Adrenal gland (tissue), 12 donors: Measurements from ENCODE around the gene VPS8. TPM values are rescaled to one million over a fixed set of nuclear protein-coding genes. Genes with fewer than 3 reads are reported as not detected.

Experiments
- DNase-seq, 7 donors: peaks; one replicate each; pipeline ENCODE4 v3.0.0-alpha.2; 2019 to 2020
- H3K27ac ChIP-seq, 5 donors: fragments of 200-600 bp; sonication (generic) in 4 of 5; 1 replicate in 3 of 5; 2 replicates in 2 of 5; pipeline versions ENCODE4 v1.5.1 to v1.8.0; 2016 to 2020; ENCODE audit warnings: mild to moderate bottlenecking in 1 of 5
- H3K27me3 ChIP-seq: fragments of 200-600 bp; 2 replicates; pipeline ENCODE4 v1.8.0; 2021
- H3K36me3 ChIP-seq, 2 donors: fragments of 200-600 bp; replicated peaks in 1 of 2; 1 replicate in 1 of 2; 2 replicates in 1 of 2; pipeline versions ENCODE4 v1.5.1 to v1.8.0; 2018 to 2022
- H3K4me1 ChIP-seq, 2 donors: fragments of 200-600 bp; replicated peaks in 1 of 2; 1 replicate in 1 of 2; 2 replicates in 1 of 2; pipeline versions ENCODE4 v1.5.1 to v1.8.0; 2018 to 2021
- H3K4me3 ChIP-seq, 4 donors: fragments of 200-600 bp; sonication (generic) in 3 of 4; one replicate each; pipeline ENCODE4 v1.5.1; 2016 to 2018
- H3K9me3 ChIP-seq, 3 donors: fragments of 200-600 bp; sonication (generic) in 1 of 3; replicated peaks in 1 of 3; 1 replicate in 2 of 3; 2 replicates in 1 of 3; pipeline versions ENCODE4 v1.5.1 to v1.8.0; 2016 to 2021
- CTCF ChIP-seq, 6 experiments: fragments of 450-650 bp in 4 of 6; fragments of 200-600 bp in 2 of 6; sonication (generic) in 1 of 6; IDR thresholded peaks; 1 replicate in 5 of 6; 2 replicates in 1 of 6; pipeline versions ENCODE4 v1.5.1 to v1.8.0; 2016 to 2021; ENCODE audit warnings: antibody characterized with exemption in 6 of 6, mild to moderate bottlenecking in 2 of 6, moderate library complexity in 1 of 6
- POLR2A ChIP-seq, 2 donors: fragments of 450-650 bp; IDR thresholded peaks; one replicate each; pipeline ENCODE4 v1.6.1; 2017; ENCODE audit warnings: antibody characterized with exemption in 2 of 2, mild to moderate bottlenecking in 2 of 2, moderate library complexity in 1 of 2
- WGBS, 4 donors: extraction: QIAGEN DNeasy Blood & Tissue Kit in 2 of 4; methylation state at CpG; one replicate each; pipeline versions ENCODE4 v1.1.5 to v1.1.7; 2013 to 2017; 5-methylcytosine and 5-hydroxymethylcytosine counted together
- intact Hi-C, 2 donors: fragments of 100-400 bp; cut with DNase I; formaldehyde crosslinking; loops; one replicate each; pipeline versions ENCODE4 v1.14.1 to v1.15.0; 2022 to 2023
- polyA plus RNA-seq, 3 donors: library from polyadenylated mRNA; stranded (reverse); fragments of 200-250 nt in 2 of 3; fragments of 350-450 nt in 1 of 3; fragmentation: Illumina TruSeq in 1 of 3; extraction: RNeasy Lipid Tissue Mini Kit (QIAGEN cat#74804) in 1 of 3; gene quantifications; one replicate each; pipeline ENCODE4 v1.2.3, GENCODE V29; 2013 to 2014
- total RNA-seq, 9 donors: library from RNA; depleted of rRNA in 4 of 9; stranded (reverse); fragments of >200 nt in 4 of 9; fragments of 120-200 nt in 1 of 9; fragmentation: NEBNext Ultra II Directional in 1 of 9; extraction: Animal tissue kit (Norgen Biotek cat#: 25700) in 1 of 9; gene quantifications; one replicate each; pipeline versions ENCODE4 v1.1.0 to v1.2.4, GENCODE V29; 2013 to 2023
- donor health status: healthy with polysubstance abuse.
- donor health status: Bipolar disorder and iron deficiency.
- donor health status: DM: yes; HTN: yes; CAD: no.
- donor health status: DM: no; HTN: no; CAD: no.
- donor health status: DM: no; HTN: no; CAD: no.
- donor health status: DM: yes; HTN: yes; CAD: no.

The VPS8 gene
- total and polyA plus RNA-seq, 12 donors = 17.6 to 96.4 (median 33.9) TPM

DNA sequence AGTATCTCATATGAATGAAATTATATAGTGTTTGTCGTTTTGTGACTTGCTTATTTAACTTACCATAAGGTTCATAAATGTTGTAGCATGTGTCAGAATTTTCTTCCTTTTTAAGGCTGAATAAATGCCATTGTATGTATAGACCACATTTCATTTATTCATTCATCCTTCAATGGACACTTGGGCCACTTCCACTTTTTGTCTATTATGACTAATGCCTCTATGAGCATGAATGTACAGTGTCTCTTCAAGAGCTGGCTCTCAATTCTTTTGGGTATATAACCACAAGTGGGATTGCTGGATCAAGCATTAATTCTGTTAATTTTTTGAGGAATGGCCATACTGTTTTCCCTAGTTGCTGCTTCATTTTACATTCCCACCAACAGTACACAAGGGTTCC is 156.1 kb downstream of the VPS8 start:
- WGBS, 4 donors = 88 to 100% (median 96%) methylated on average over 1 of the region's 1 CpG
- Histone ChIP-seq H3K4me3 (no peak overlapping the region), H3K9me3 (no peaks in the 10 kb centered on the region), H3K27me3 (no peaks in the 10 kb centered on the region), H3K36me3 (peaks cover 0 to 29% of the 10 kb centered on the region in 2 donors), H3K4me1 (no peaks in the 10 kb centered on the region), H3K27ac (no peak overlapping the region)
- DNase-seq = no peak
- intact Hi-C loops = no loop called here
- no peak for TF ChIP-seq POLR2A (IDR thresholded peaks at IDR 0.05)
- TF ChIP-seq CTCF (IDR thresholded peaks at IDR 0.05) = no peak

GRCh38 chr3:184970186-184970585 is 158.2 kb downstream of the VPS8 start:
- intact Hi-C loops = no loop called here
- H3K9me3 ChIP-seq = peaks cover 0 to 5% (median 0%) of the 10 kb centered on the region in 3 donors
- no peaks in the 10 kb centered on the region for H3K27me3 ChIP-seq
- H3K4me1 ChIP-seq = no peaks in the 10 kb centered on the region
- H3K27ac ChIP-seq = no peak overlapping the region
- H3K4me3 ChIP-seq = no peak overlapping the region
- 86 to 98% (median 92%) methylated on average over 3 of the region's 3 CpGs for WGBS, 4 donors
- no peak for DNase-seq
- H3K36me3 ChIP-seq = peaks cover 0 to 29% of the 10 kb centered on the region in 2 donors
- TF ChIP-seq CTCF (IDR thresholded peaks at IDR 0.05) (no peak), POLR2A (IDR thresholded peaks at IDR 0.05) (no peak)

DNA sequence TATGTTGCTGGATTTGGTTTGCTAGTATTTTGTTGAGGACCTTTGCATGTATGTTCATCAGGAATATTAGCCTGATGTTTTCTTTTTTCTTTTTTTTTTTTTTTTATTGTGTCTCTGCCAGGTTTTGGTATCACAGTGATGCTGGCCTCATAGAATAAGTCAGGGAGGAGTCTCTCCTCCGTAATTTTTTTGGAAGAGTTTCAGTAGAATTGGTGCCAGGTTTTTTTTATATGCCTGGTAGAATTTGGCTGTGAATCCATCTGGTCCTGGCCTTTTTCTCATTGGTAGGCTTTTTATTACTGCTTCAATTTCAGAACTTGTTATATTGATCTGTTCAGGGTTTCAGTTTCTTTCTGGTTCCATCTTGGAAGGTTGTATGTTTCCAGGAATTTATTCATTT is 165.8 kb downstream of the VPS8 start:
- H3K4me3 ChIP-seq = no peak overlapping the region
- WGBS, 4 donors = 23 to 30% (median 28%) methylated on average over 1 of the region's 1 CpG

GRCh38 chr3:184981071-184981470 is 169.1 kb downstream of the VPS8 start:
- H3K36me3 ChIP-seq = no peaks in the 10 kb centered on the region
- no peak overlapping the region for H3K4me3 ChIP-seq
- TF ChIP-seq POLR2A (IDR thresholded peaks at IDR 0.05) = no peak
- TF ChIP-seq CTCF (IDR thresholded peaks at IDR 0.05) = no peak
- no peaks in the 10 kb centered on the region for H3K9me3 ChIP-seq
- no peaks in the 10 kb centered on the region for H3K27me3 ChIP-seq
- intact Hi-C loops = no loop called here
- no peak overlapping the region for H3K27ac ChIP-seq
- no peaks in the 10 kb centered on the region for H3K4me1 ChIP-seq
- 98 to 100% (median 100%) methylated on average over 2 to 3 of the region's 3 CpGs for WGBS, 4 donors
- no peak for DNase-seq

More for the DNA sequence above, 165.8 kb downstream of the VPS8 start:
- Histone ChIP-seq H3K36me3 (no peaks in the 10 kb centered on the region), H3K9me3 (peaks cover 0 to 5% (median 0%) of the 10 kb centered on the region in 3 donors), H3K4me1 (no peaks in the 10 kb centered on the region), H3K27me3 (no peaks in the 10 kb centered on the region), H3K27ac (no peak overlapping the region)
- intact Hi-C loops = no loop called here
- no peak for TF ChIP-seq CTCF (IDR thresholded peaks at IDR 0.05)
- no peak for DNase-seq
